WI38 (cell line): ENCODE results near the gene DMC1.

ENCODE experiments used
- H3K4me3 ChIP-seq: 2 replicates; pipeline ENCODE4 v1.5.1; 2011; ENCODE audit warnings: low read depth, mild to moderate bottlenecking, control low read depth, low read length
- CTCF ChIP-seq: IDR thresholded peaks from 2 replicates; pipeline ENCODE4 v1.5.1; 2012; ENCODE audit warnings: low read depth, mild to moderate bottlenecking, control low read depth, low read length

Gene DMC1

GRCh38 chr22:38487946-38488345, 82.0 kb downstream of the DMC1 start:
- TF ChIP-seq CTCF: no peak
- H3K4me3 ChIP-seq: no peak overlapping the region

GRCh38 chr22:38485783-38486182, 84.2 kb downstream of the DMC1 start:
- no peak for TF ChIP-seq CTCF
- H3K4me3 ChIP-seq: no peak overlapping the region

GRCh38 chr22:38484244-38484643, 85.7 kb downstream of the DMC1 start:
- TF ChIP-seq CTCF: no peak
- H3K4me3 ChIP-seq: no peak overlapping the region

GRCh38 chr22:38482662-38483308, 87.2 kb downstream of the DMC1 start:
- no peak for TF ChIP-seq CTCF
- no peak overlapping the region for H3K4me3 ChIP-seq

GRCh38 chr22:38481871-38482332, 88.1 kb downstream of the DMC1 start:
- no peak overlapping the region for H3K4me3 ChIP-seq
- no peak for TF ChIP-seq CTCF

GRCh38 chr22:38481162-38481870, 88.7 kb downstream of the DMC1 start:
- no peak for TF ChIP-seq CTCF
- H3K4me3 ChIP-seq: no peak overlapping the region

GRCh38 chr22:38479096-38479837, 90.7 kb downstream of the DMC1 start:
- TF ChIP-seq CTCF: no peak
- no peak overlapping the region for H3K4me3 ChIP-seq
